CD4-positive, alpha-beta T cell treated with Interleukin-15 for 4 hours (primary cell): ENCODE results near the gene RGPD5.
"Not testable (repeated sequence)": the region's sequence is repeated elsewhere in the genome, so short reads cannot be mapped to it uniquely, and the experiment has no call there.

Experiments used
- DNase-seq: peaks from one replicate; pipeline ENCODE4 v3.0.0-alpha.2; 2020; ENCODE audit warnings: low spot score

Gene RGPD5

DNA sequence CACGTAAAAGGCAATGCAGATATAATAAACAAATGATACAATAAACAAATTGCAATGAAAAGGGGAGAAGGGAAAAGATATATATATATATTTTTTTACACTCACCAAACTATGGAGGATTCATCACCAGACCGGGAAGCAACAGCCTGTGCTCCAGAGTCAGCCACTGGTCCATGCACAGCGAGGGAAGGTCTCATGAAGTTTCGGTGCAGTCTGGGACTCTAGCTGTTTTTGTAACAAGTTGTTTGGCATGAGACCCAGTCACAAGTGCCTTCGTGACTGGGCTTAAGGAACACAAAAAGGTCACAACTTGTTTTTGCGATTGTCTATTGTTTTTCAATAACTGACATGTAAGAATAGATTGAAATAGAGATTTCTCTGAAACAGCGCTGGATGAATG lies 99.6 kb downstream of the RGPD5 start:
- DNase-seq = not testable (repeated sequence)

- DNase-seq = not testable (repeated sequence)
Observed at GRCh38 chr2:109894141-109894540, 100.0 kb downstream of the RGPD5 start.

- DNase-seq = not testable (repeated sequence)
Observed at GRCh38 chr2:109895090-109895869, 101.2 kb downstream of the RGPD5 start.

DNA sequence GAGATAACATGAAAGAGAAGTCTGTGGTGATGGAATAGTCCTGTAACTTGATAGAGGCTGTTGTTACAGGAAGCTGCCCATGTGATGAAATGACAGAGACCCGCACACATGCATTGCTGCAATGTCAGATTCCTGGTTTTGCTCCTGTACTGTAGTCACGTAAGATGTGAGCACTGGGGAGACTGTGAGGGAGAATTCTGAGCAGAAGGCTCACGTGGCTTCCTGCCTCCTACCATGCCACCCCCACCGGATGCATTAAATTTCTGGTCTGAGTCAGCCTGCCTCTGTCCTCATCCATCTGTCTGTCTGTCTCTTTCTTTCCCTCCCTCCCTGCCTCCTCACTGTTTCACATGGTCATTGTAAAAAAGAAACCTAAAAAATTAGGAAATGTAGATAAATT lies 102.1 kb downstream of the RGPD5 start:
- DNase-seq = not testable (repeated sequence)

- not testable (repeated sequence) for DNase-seq
Observed at GRCh38 chr2:109897769-109898461, 103.8 kb downstream of the RGPD5 start.

- not testable (repeated sequence) for DNase-seq
Observed at GRCh38 chr2:109898462-109899336, 104.6 kb downstream of the RGPD5 start, which contains the start of gene LIMS3. LIMS3 (plus strand) TSS chr2:109898688; CDS start chr2:109898729, 41 bp downstream.

DNA sequence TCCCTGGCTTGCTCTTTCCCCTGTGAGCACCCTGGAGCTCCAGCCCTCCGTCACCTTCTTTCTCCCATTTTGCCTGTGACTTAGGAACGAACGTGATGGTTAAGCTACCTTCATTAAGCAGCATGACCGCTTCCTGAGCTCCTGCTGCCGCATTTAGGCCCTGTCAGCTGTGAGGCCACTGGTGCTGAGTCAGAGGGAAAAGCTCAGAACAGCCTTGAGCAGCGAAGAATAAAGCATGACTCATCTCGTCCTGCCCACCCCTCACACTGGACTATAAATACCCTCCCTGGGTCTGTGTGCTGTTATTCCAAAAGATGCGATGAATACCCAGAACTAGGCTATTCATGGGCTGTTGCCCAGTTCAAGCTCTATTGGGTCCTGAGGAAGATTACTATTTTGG lies 111.7 kb downstream of the RGPD5 start:
- DNase-seq = not testable (repeated sequence)
